Heart right ventricle (tissue), 16 donors: ENCODE measurements around the gene TNFRSF14. TPM values are rescaled to one million over a fixed set of nuclear protein-coding genes. Genes with fewer than 3 reads are reported as not detected.
A peak's percentile ranks its signal among the peaks of the same experiment; 100 is the strongest.

Source experiments
- ATAC-seq, 8 donors: fragments of 200-7000 bp; cut with Tn5 transposase; one replicate each; pipeline ENCODE4 v1.9.1; 2020; ENCODE audit warnings: mild to moderate bottlenecking in 8 of 8, moderate library complexity in 8 of 8, moderate number of reproducible peaks in 1 of 8
- DNase-seq, 2 donors: peaks; one replicate each; pipeline ENCODE4 v3.0.0-alpha.2; 2020
- H3K27ac ChIP-seq, 10 donors: fragments of 200-600 bp; sonication (generic) in 2 of 10; one replicate each; pipeline versions ENCODE4 v1.5.0 to v1.8.0; 2020 to 2022; ENCODE audit warnings: mild to moderate bottlenecking in 3 of 10
- H3K27me3 ChIP-seq, 7 donors: fragments of 200-600 bp; one replicate each; pipeline ENCODE4 v1.8.0; 2021 to 2022; ENCODE audit warnings: mild to moderate bottlenecking in 2 of 7
- H3K36me3 ChIP-seq, 9 donors: fragments of 200-600 bp; sonication (generic) in 1 of 9; one replicate each; pipeline versions ENCODE4 v1.5.0 to v1.8.0; 2020 to 2022; ENCODE audit warnings: mild to moderate bottlenecking in 2 of 9
- H3K4me1 ChIP-seq, 9 donors: fragments of 200-600 bp; sonication (generic) in 1 of 9; one replicate each; pipeline versions ENCODE4 v1.5.0 to v1.8.0; 2020 to 2022; ENCODE audit warnings: mild to moderate bottlenecking in 4 of 9
- H3K4me3 ChIP-seq, 10 donors: fragments of 200-600 bp; sonication (generic) in 2 of 10; one replicate each; pipeline versions ENCODE4 v1.5.0 to v1.8.0; 2020 to 2022; ENCODE audit warnings: mild to moderate bottlenecking in 7 of 10, moderate library complexity in 2 of 10
- H3K9me3 ChIP-seq, 11 donors: fragments of 200-600 bp in 10 of 11; sonication (generic) in 2 of 11; one replicate each; pipeline versions ENCODE4 v1.5.0 to v1.8.0; 2013 to 2022; ENCODE audit warnings: mild to moderate bottlenecking in 2 of 11, control low read depth in 1 of 11, moderate library complexity in 1 of 11
- WGBS, 2 donors: extraction: QIAGEN DNeasy Blood & Tissue Kit; methylation state at CpG; one replicate each; pipeline ENCODE4 v1.1.7; 2013; ENCODE audit warnings: inconsistent platforms in 1 of 2; 5-methylcytosine and 5-hydroxymethylcytosine counted together
- intact Hi-C, 10 donors: fragments of 100-400 bp; cut with DNase I; formaldehyde crosslinking; loops; one replicate each; pipeline versions ENCODE4 v1.11.1 to v1.14.2; 2022
- long read RNA-seq, 3 donors: library from polyadenylated mRNA; unstranded; transcript quantifications; one replicate each; pipeline ENCODE4 v2.0.0, GENCODE V29; 2020 to 2021
- polyA plus RNA-seq, 2 donors: library from polyadenylated mRNA; stranded (reverse); fragments of 200-250 nt; gene quantifications; one replicate each; pipeline ENCODE4 v1.2.3, GENCODE V29; 2013
- total RNA-seq, 10 donors: library from RNA; stranded (reverse); fragmentation: NEBNext Ultra II Directional in 3 of 10; extraction: Animal tissue kit (Norgen Biotek cat#: 25700) in 3 of 10; gene quantifications; one replicate each; pipeline versions ENCODE4 v1.2.1 to v1.2.4, GENCODE V29; 2021 to 2023
- TF ChIP-seq, protein P1 (sequence below), 9 donors: fragments of 200-600 bp; sonication (generic) in 2 of 9; IDR thresholded peaks; one replicate each; pipeline versions ENCODE4 v1.5.0 to v1.8.0; 2021 to 2022; ENCODE audit warnings: antibody characterized with exemption in 9 of 9, mild to moderate bottlenecking in 5 of 9, moderate library complexity in 1 of 9
- donor health status: Arrhythmogenic right ventricular cardiomyopathy.
- donor health status: ischemic (EF 13 %, LVEDD 7.1; RV severe dilation, severe dysfunction).
- donor health status: healthy with polysubstance abuse.
- donor health status: DM: no; HTN: yes; CAD: no.
- donor health status: DM: no; HTN: no; CAD: no.
- donor health status: ischemic (EF 25% LVEDD 6.9; RV normal size, moderate dysfunction).
- donor health status: ischemic (EF 25% LVEDD 5.7; RV mildly dilated, moderate dysfunction).
- donor health status: healthy.
- donor health status: DM: yes; HTN: yes; CAD: no.
- donor health status: Ischemic cardiomyopathy.
- donor health status: ischemic (EF 35%, LVEDD 5.7; RV mildly dilated, moderate dysfunction).
- donor health status: nonischemic (EF 11% LVEDD 7.7; RV severe dilation, severe dysfunction).
- donor health status: DM: yes; HTN: yes; CAD: no.
- donor health status: PGD.
- donor health status: ischemic (EF 29% LVEDD 5.4; RV normal size, mild dysfunction).
- donor health status: nonischemic (EF 23%, LVEDD 6.1; RV moderate dilation, normal function).

Gene TNFRSF14
- total RNA-seq: 10 to 100 TPM in 7 of 10 donors, 1 to 10 TPM in 3; 7.5 to 43.8 (median 13.0) TPM
- 10 to 100 TPM; 19.3 to 59.6 TPM for polyA plus RNA-seq
- long read RNA-seq, donor 1, transcript TNFRSF14-201 (8 exons, 1,707 nt): major isoform, 9 of 22 reads
- long read RNA-seq, donor 1, partial matches to known transcripts: 3 of 22 reads
- long read RNA-seq, donor 1, other reads (novel, unspliced or antisense): 10 of 22 reads
- long read RNA-seq, donor 2, transcript TNFRSF14-201 (8 exons, 1,707 nt): major isoform, 7 of 28 reads
- long read RNA-seq, donor 2, partial matches to known transcripts: 8 of 28 reads
- long read RNA-seq, donor 2, other reads (novel, unspliced or antisense): 13 of 28 reads
- long read RNA-seq, donor 3, transcript TNFRSF14-201 (8 exons, 1,707 nt): major isoform, 10 of 20 reads
- long read RNA-seq, donor 3, partial matches to known transcripts: 4 of 20 reads
- long read RNA-seq, donor 3, other reads (novel, unspliced or antisense): 5 of 20 reads

DNA sequence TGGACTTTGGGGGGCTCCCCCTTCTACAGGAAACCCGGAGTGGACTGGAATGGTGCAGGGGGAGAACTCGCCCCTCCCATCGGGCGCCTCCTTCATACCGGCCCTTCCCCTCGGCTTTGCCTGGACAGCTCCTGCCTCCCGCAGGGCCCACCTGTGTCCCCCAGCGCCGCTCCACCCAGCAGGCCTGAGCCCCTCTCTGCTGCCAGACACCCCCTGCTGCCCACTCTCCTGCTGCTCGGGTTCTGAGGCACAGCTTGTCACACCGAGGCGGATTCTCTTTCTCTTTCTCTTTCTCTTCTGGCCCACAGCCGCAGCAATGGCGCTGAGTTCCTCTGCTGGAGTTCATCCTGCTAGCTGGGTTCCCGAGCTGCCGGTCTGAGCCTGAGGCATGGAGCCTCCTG is at the start of gene TNFRSF14:
Gene TNFRSF14, plus strand, starts transcription at position 95 of the 401 bp plus-strand sequence. Its CDS starts 294 bp downstream, at position 389.
- DNase-seq (peak; percentile 55 to 65), ATAC-seq (peak; percentile 20 to 67 (median 50))
- intact Hi-C loops: no loop called here
- H3K4me3 ChIP-seq: peak within 1 kb of the TSS; percentile 45 to 81 (median 68)
- H3K27me3 ChIP-seq: peaks cover 0 to 3% (median 0%) of the 10 kb centered on the region in 7 donors
- H3K9me3 ChIP-seq: no peaks in the 10 kb centered on the region
- H3K4me1 ChIP-seq: peaks cover 8 to 45% (median 32%) of the 10 kb centered on the region in 9 donors
- WGBS, 2 donors: 5 to 8% methylated on average over 16 of the region's 16 CpGs
- TF ChIP-seq, protein P1, sequence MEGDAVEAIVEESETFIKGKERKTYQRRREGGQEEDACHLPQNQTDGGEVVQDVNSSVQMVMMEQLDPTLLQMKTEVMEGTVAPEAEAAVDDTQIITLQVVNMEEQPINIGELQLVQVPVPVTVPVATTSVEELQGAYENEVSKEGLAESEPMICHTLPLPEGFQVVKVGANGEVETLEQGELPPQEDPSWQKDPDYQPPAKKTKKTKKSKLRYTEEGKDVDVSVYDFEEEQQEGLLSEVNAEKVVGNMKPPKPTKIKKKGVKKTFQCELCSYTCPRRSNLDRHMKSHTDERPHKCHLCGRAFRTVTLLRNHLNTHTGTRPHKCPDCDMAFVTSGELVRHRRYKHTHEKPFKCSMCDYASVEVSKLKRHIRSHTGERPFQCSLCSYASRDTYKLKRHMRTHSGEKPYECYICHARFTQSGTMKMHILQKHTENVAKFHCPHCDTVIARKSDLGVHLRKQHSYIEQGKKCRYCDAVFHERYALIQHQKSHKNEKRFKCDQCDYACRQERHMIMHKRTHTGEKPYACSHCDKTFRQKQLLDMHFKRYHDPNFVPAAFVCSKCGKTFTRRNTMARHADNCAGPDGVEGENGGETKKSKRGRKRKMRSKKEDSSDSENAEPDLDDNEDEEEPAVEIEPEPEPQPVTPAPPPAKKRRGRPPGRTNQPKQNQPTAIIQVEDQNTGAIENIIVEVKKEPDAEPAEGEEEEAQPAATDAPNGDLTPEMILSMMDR (IDR thresholded peaks at IDR 0.05): peak in 2 of 9 donors; percentile 19 to 21
- peak within 1 kb of the TSS; percentile 88 to 95 (median 92) for H3K27ac ChIP-seq
- peaks cover 0 to 37% (median 0%) of the 10 kb centered on the region in 9 donors for H3K36me3 ChIP-seq

DNA sequence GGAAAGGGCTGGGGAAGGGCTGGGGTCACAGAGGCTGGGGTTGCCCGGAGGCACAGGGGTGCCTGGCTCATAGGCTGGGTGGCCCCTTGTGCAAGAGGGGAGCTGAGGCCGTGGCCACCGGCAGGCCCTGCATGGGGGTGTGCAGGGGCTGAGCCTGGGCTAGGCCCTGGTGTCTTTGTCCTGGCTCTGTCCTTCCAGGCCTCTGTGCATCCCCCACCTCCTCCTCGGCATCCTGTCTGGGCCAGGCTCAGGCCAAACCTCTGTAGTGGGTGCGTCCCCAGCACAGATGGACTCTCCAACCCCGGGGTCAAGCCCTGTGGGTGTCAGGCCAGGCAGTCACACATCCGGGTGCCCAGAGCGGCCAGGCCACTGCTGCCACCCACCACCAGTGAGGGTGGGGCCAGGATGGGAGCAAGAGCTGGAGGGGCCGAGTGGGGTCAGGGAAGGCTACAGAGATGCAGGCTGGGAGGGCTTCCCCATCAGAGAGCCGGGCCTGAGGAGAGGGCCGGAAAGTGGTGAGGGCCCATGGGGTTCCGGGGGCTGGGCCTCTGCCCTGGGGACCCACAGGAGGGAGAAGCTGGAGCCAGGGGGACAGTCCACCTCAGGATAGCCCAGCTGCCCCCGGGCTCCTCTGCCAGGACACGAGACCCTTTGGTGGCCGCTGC is 49.1 kb upstream of the TNFRSF14 start:
- Histone ChIP-seq H3K27me3 (peaks cover 3 to 32% (median 29%) of the 10 kb centered on the region in 7 donors), H3K4me1 (peaks cover 0 to 31% (median 12%) of the 10 kb centered on the region in 9 donors), H3K36me3 (peaks cover 4 to 50% (median 38%) of the 10 kb centered on the region in 9 donors), H3K4me3 (no peak overlapping the region), H3K9me3 (no peaks in the 10 kb centered on the region), H3K27ac (no peak overlapping the region)
- DNase-seq: no peak
- intact Hi-C loops: no loop called here
- peak in 7 of 8 donors; percentile 8 to 42 (median 18) for ATAC-seq
- WGBS, 2 donors: 48 to 54% methylated on average over 15 of the region's 15 CpGs
- TF ChIP-seq, protein P1 (IDR thresholded peaks at IDR 0.05): no peak

DNA sequence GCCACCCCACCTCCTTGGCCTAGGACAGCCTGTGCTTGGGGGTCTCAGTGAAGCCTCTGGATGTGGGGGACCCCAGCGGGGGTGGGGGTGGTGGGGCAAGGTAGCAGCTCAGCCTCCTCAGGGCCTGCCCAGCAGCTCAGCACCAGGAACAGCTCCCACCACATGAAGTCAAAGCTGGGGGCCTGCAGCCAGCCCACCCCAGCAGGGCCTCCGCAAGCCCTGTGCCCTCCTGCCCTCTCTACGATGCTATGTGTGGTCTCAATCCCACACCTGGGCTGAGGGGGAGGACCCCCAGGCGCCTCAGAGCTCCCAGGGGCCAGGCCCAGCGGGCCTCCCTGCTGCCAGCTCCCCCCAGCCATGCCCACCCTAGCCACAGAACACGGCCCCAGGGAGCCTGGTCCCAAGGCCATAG is 48.4 kb upstream of the TNFRSF14 start:
- WGBS, 2 donors: 88 to 92% methylated on average over 6 of the region's 6 CpGs
- ATAC-seq (peak in 4 of 8 donors; percentile 7 to 10 (median 9)), DNase-seq (no peak)
- TF ChIP-seq, protein P1 (IDR thresholded peaks at IDR 0.05): no peak
- H3K27ac ChIP-seq: no peak overlapping the region
- peaks cover 0 to 31% (median 12%) of the 10 kb centered on the region in 9 donors for H3K4me1 ChIP-seq
- H3K9me3 ChIP-seq: no peaks in the 10 kb centered on the region
- H3K27me3 ChIP-seq: peaks cover 3 to 24% (median 22%) of the 10 kb centered on the region in 7 donors
- H3K36me3 ChIP-seq: peaks cover 6 to 57% (median 45%) of the 10 kb centered on the region in 9 donors
- H3K4me3 ChIP-seq: no peak overlapping the region
- intact Hi-C loops: no loop called here

DNA sequence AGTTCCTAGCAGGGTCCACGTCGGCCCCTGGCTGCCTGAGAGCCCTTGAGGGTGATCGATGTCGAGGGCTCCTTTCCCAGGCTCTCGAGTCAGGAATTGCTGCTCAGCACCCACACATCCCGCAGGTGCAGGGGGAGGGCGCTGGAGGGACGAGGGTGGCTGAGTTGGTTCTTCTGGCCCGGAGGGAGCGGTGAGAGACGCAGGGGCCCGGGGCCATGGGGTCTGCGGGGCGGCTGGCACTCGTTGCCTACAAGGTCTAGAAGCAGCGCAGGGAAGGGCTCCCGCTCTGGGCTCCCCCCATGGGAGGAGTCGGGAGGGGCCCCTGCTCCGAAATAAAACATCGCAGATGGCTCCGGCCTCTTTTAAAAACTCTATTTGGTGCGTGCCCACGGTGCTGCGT is 48.0 kb upstream of the TNFRSF14 start:
- Histone ChIP-seq H3K4me3 (no peak overlapping the region), H3K9me3 (no peaks in the 10 kb centered on the region), H3K27me3 (peaks cover 3 to 20% (median 19%) of the 10 kb centered on the region in 7 donors), H3K36me3 (peaks cover 6 to 61% (median 48%) of the 10 kb centered on the region in 9 donors), H3K27ac (no peak overlapping the region), H3K4me1 (peaks cover 0 to 31% (median 12%) of the 10 kb centered on the region in 9 donors)
- intact Hi-C loops: no loop called here
- WGBS, 2 donors: 86 to 89% methylated on average over 24 of the region's 24 CpGs
- no peak for DNase-seq
- TF ChIP-seq, protein P1 (IDR thresholded peaks at IDR 0.05): no peak
- no peak for ATAC-seq
